A549 (cell line): ENCODE results near the gene GOLGA3. TPM values are rescaled to one million over a fixed set of nuclear protein-coding genes. Genes with fewer than 3 reads are reported as not detected.

Source experiments
- ATAC-seq, 2 experiments: fragments of 200-7000 bp in 1 of 2; fragments of >200 bp in 1 of 2; cut with Nextera tagmentation in 1 of 2; cut with Tn5 transposase in 1 of 2; 3 replicates each; pipeline versions ENCODE4 v1.8.0 to v1.9.1; 2018 to 2020; ENCODE audit warnings: mild to moderate bottlenecking in 1 of 2, moderate library complexity in 1 of 2
- CTCF ChIA-PET: fragments of 300-600 bp; sonication (Branson Sonifier 250); formaldehyde crosslinking; extraction: SDS; loops from one replicate; lab custom pipeline; 2021; ENCODE audit warnings: antibody characterized with exemption, inconsistent platforms; lab: Yijun Ruan, JAX
- POLR2A ChIA-PET: fragments of 350-600 bp; formaldehyde crosslinking; extraction: SDS; loops from one replicate; lab custom pipeline; 2021; ENCODE audit warnings: antibody characterized with exemption, inconsistent platforms; lab: Yijun Ruan, JAX
- DNase-seq, 2 experiments: peaks; one replicate each; pipeline versions ENCODE4 v3.0.0 to v3.0.0-alpha.2; 2011 to 2016; ENCODE audit warnings: low read depth in 1 of 2, low spot score in 1 of 2
- FAIRE-seq: peaks from 2 replicates; lab custom pipeline; 2011; peaks lifted over from hg19 to GRCh38; lab: Jason Lieb, UNC
- H3K27ac ChIP-seq, 2 experiments: fragments of >200 bp; sonication (Bioruptor Twin); formaldehyde crosslinking; 3 replicates each; pipeline ENCODE4 v1.5.1; 2016 to 2017
- H3K4me1 ChIP-seq: fragments of >200 bp; sonication (Bioruptor Twin); formaldehyde crosslinking; 3 replicates; pipeline ENCODE4 v1.6.1; 2016
- H3K4me2 ChIP-seq: fragments of >200 bp; sonication (Bioruptor Twin); formaldehyde crosslinking; 3 replicates; pipeline ENCODE4 v1.6.1; 2016
- H3K4me3 ChIP-seq: fragments of >200 bp; sonication (Bioruptor Twin); formaldehyde crosslinking; 3 replicates; pipeline ENCODE4 v1.5.1; 2016
- H3K9me3 ChIP-seq: fragments of >200 bp; sonication (Bioruptor Twin); formaldehyde crosslinking; 3 replicates; pipeline ENCODE4 v1.6.1; 2016
- CHD4 ChIP-seq: fragments of 200-600 bp; sonication (generic); IDR thresholded peaks from 2 replicates; pipeline ENCODE4 v1.6.1; 2016; ENCODE audit warnings: antibody characterized with exemption, mild to moderate bottlenecking, borderline replicate concordance
- EHMT2 ChIP-seq: fragments of 200-600 bp; sonication (generic); IDR thresholded peaks from 2 replicates; pipeline ENCODE4 v1.6.1; 2016; ENCODE audit warnings: antibody characterized with exemption, low read depth, mild to moderate bottlenecking, moderate library complexity
- EP300 ChIP-seq, 2 experiments: fragments of >200 bp; sonication (Bioruptor Twin); formaldehyde crosslinking; IDR thresholded peaks; 2 replicates in 1 of 2; 3 replicates in 1 of 2; pipeline ENCODE4 v1.6.1; 2016 to 2017
- ESRRA ChIP-seq: fragments of 150-350 bp; IDR thresholded peaks from 2 replicates; pipeline ENCODE4 v1.6.1; 2014; ENCODE audit warnings: mild to moderate bottlenecking, low read length, borderline replicate concordance
- FOSL2 ChIP-seq, 2 experiments: fragments of 450-650 bp in 1 of 2; fragments of >200 bp in 1 of 2; sonication (Bioruptor Twin) in 1 of 2; formaldehyde crosslinking; IDR thresholded peaks; 2 replicates each; pipeline versions ENCODE4 v1.5.0 to v1.6.1; 2016 to 2020; ENCODE audit warnings: mild to moderate bottlenecking in 1 of 2, moderate library complexity in 1 of 2
- HDAC2 ChIP-seq: fragments of 200-600 bp; sonication (generic); IDR thresholded peaks from 2 replicates; pipeline ENCODE4 v1.6.1; 2016
- HOXB13 ChIP-seq: fragments of 250-450 bp; sonication (Bioruptor Pico); IDR thresholded peaks from 2 replicates; pipeline ENCODE4 v1.5.0; 2020; ENCODE audit warnings: low read depth, mild to moderate bottlenecking, moderate library complexity
- HOXB5 ChIP-seq: fragments of 250-450 bp; sonication (Bioruptor Pico); IDR thresholded peaks from 2 replicates; pipeline ENCODE4 v1.5.0; 2020; ENCODE audit warnings: mild to moderate bottlenecking, moderate library complexity
- KDM5A ChIP-seq: fragments of 200-600 bp; sonication (generic); IDR thresholded peaks from 2 replicates; pipeline ENCODE4 v1.6.1; 2016; ENCODE audit warnings: antibody characterized with exemption, mild to moderate bottlenecking
- NFE2L2 ChIP-seq: fragments of 150-350 bp; conservative IDR thresholded peaks from 2 replicates; pipeline ENCODE4 v1.6.1; 2014; ENCODE audit warnings: low read length
- REST ChIP-seq: fragments of 200-600 bp; sonication (generic); IDR thresholded peaks from 2 replicates; pipeline ENCODE4 v1.6.1; 2016; ENCODE audit warnings: antibody characterized with exemption, mild to moderate bottlenecking, moderate library complexity
- RNF2 ChIP-seq: fragments of 200-600 bp; sonication (generic); IDR thresholded peaks from 2 replicates; pipeline ENCODE4 v1.6.1; 2016; ENCODE audit warnings: low read depth, mild to moderate bottlenecking, antibody characterized with exemption, moderate library complexity, borderline replicate concordance
- SMC3 ChIP-seq: fragments of >200 bp; sonication (Bioruptor Twin); formaldehyde crosslinking; IDR thresholded peaks from 3 replicates; pipeline ENCODE4 v1.6.1; 2018; ENCODE audit warnings: inconsistent platforms
- TP53 ChIP-seq: fragments of 250-450 bp; sonication (Bioruptor Pico); IDR thresholded peaks from 2 replicates; pipeline ENCODE4 v1.5.0; 2021; ENCODE audit warnings: mild to moderate bottlenecking, moderate library complexity
- ZC3H11A ChIP-seq: fragments of 450-650 bp; IDR thresholded peaks from 2 replicates; pipeline ENCODE4 v1.6.1; 2014; ENCODE audit warnings: antibody characterized with exemption, mild to moderate bottlenecking
- ZSCAN20 ChIP-seq: fragments of 250-450 bp; sonication (Bioruptor Pico); IDR thresholded peaks from 2 replicates; pipeline ENCODE4 v1.8.0; 2022; ENCODE audit warnings: mild to moderate bottlenecking, moderate library complexity
- WGBS: methylation state at CpG from one replicate; pipeline ENCODE4 v1.1.6; 2017; ENCODE audit errors: missing lambda C conversion rate; 5-methylcytosine and 5-hydroxymethylcytosine counted together
- polyA plus RNA-seq, 4 experiments: library from polyadenylated mRNA; depleted of rRNA in 3 of 4; stranded (reverse); fragments of >200 nt; fragmentation: RNase III in 1 of 4; extraction: RNeasy Plus Mini Kit Qiagen cat#74134 plus additional on column Dnase treatment in 1 of 4; gene quantifications; 2 replicates in 3 of 4; 3 replicates in 1 of 4; pipeline ENCODE4 v1.2.3, GENCODE V29; 2011 to 2017
- TF ChIP-seq, protein P1 (sequence below): fragments of 250-450 bp; sonication (Bioruptor Pico); IDR thresholded peaks from 2 replicates; pipeline ENCODE4 v1.5.0; 2020; ENCODE audit warnings: low read depth, mild to moderate bottlenecking, moderate library complexity
- TF ChIP-seq, protein P2 (sequence below): fragments of >200 bp; sonication (Bioruptor Twin); formaldehyde crosslinking; IDR thresholded peaks from 3 replicates; pipeline ENCODE4 v1.6.1; 2016
- TF ChIP-seq, protein P3 (sequence below): fragments of 250-450 bp; sonication (Bioruptor Pico); IDR thresholded peaks from 2 replicates; pipeline ENCODE4 v1.5.0; 2021; ENCODE audit warnings: mild to moderate bottlenecking, moderate library complexity, borderline replicate concordance

Gene GOLGA3
- polyA plus RNA-seq, 2 of the 4 experiments (the other 2 are of a cell fraction), result 23.0 to 25.5 TPM

GRCh38 chr12:132831771-132832170 is 3.1 kb upstream of the GOLGA3 start:
- Histone ChIP-seq H3K4me1 (peaks cover 9% of the 10 kb centered on the region), H3K9me3 (0 out of 3 replicates have a peak, but pooled peaks cover 2% of the 10 kb centered on the region), H3K4me2 (no peak overlapping the region), H3K27ac (no peak overlapping the region), H3K4me3 (no peak overlapping the region)
- no peak for ATAC-seq
- DNase-seq, result no peak
- TF ChIP-seq HDAC2 (no peak), RNF2 (no peak), FOSL2 (IDR thresholded peaks at IDR 0.05) (no peak), FOSL2 (CRISPR knock-in tag; IDR thresholded peaks at IDR 0.05) (no peak), CHD4 (no peak), HOXB5 (CRISPR knock-in tag) (no peak), REST (no peak), EP300 (IDR thresholded peaks at IDR 0.05) (no peak), KDM5A (no peak), ZSCAN20 (CRISPR knock-in tag) (no peak), TP53 (CRISPR knock-in tag) (no peak), HOXB13 (CRISPR knock-in tag) (no peak), ZC3H11A (no peak), ESRRA (no peak), NFE2L2 (no peak), SMC3 (no peak), EHMT2 (no peak)
- TF ChIP-seq, protein P1, sequence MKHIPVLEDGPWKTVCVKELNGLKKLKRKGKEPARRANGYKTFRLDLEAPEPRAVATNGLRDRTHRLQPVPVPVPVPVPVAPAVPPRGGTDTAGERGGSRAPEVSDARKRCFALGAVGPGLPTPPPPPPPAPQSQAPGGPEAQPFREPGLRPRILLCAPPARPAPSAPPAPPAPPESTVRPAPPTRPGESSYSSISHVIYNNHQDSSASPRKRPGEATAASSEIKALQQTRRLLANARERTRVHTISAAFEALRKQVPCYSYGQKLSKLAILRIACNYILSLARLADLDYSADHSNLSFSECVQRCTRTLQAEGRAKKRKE, result no peak
- TF ChIP-seq, protein P2, sequence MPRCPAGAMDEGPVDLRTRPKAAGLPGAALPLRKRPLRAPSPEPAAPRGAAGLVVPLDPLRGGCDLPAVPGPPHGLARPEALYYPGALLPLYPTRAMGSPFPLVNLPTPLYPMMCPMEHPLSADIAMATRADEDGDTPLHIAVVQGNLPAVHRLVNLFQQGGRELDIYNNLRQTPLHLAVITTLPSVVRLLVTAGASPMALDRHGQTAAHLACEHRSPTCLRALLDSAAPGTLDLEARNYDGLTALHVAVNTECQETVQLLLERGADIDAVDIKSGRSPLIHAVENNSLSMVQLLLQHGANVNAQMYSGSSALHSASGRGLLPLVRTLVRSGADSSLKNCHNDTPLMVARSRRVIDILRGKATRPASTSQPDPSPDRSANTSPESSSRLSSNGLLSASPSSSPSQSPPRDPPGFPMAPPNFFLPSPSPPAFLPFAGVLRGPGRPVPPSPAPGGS, result no peak
- TF ChIP-seq, protein P3, sequence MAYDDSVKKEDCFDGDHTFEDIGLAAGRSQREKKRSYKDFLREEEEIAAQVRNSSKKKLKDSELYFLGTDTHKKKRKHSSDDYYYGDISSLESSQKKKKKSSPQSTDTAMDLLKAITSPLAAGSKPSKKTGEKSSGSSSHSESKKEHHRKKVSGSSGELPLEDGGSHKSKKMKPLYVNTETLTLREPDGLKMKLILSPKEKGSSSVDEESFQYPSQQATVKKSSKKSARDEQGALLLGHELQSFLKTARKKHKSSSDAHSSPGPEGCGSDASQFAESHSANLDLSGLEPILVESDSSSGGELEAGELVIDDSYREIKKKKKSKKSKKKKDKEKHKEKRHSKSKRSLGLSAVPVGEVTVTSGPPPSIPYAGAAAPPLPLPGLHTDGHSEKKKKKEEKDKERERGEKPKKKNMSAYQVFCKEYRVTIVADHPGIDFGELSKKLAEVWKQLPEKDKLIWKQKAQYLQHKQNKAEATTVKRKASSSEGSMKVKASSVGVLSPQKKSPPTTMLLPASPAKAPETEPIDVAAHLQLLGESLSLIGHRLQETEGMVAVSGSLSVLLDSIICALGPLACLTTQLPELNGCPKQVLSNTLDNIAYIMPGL (CRISPR knock-in tag), result no peak
- no peak for FAIRE-seq
- CTCF ChIA-PET, result no interaction called here
- POLR2A ChIA-PET, result no interaction called here
- 88% methylated on average over 11 of the region's 11 CpGs for WGBS
